ENCODE measurements around the gene ABI1.

DNA sequence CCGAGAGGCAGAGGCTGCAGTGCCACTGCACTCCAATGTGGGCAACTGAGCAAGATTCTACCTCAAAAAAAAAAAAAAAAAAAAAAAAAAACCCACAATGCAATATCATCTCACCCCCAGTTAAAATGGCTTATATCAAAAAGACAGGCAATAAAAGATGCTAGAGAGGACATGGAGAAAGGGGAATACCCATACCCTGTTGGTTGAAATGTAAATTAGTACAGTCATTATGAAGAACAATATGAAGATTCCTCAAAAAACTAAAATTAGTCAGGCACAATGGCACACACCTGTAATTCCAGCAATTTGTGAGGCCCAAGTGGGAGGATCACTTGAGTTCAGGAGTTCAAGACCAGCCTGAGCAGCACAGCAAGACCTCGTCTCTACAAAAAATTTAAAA lies 25.7 kb downstream of the ABI1 start:
- TF ChIP-seq POLR2A (IDR thresholded peaks at IDR 0.05) (no peak), POLR2AphosphoS5 (IDR thresholded peaks at IDR 0.05) (no peak), EP300 (IDR thresholded peaks at IDR 0.05) (no peak)
- TF ChIP-seq, protein P1, sequence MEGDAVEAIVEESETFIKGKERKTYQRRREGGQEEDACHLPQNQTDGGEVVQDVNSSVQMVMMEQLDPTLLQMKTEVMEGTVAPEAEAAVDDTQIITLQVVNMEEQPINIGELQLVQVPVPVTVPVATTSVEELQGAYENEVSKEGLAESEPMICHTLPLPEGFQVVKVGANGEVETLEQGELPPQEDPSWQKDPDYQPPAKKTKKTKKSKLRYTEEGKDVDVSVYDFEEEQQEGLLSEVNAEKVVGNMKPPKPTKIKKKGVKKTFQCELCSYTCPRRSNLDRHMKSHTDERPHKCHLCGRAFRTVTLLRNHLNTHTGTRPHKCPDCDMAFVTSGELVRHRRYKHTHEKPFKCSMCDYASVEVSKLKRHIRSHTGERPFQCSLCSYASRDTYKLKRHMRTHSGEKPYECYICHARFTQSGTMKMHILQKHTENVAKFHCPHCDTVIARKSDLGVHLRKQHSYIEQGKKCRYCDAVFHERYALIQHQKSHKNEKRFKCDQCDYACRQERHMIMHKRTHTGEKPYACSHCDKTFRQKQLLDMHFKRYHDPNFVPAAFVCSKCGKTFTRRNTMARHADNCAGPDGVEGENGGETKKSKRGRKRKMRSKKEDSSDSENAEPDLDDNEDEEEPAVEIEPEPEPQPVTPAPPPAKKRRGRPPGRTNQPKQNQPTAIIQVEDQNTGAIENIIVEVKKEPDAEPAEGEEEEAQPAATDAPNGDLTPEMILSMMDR (IDR thresholded peaks at IDR 0.05): no peak
